Measurements from ENCODE around the gene SP1. TPM values are rescaled to one million over a fixed set of nuclear protein-coding genes. Genes with fewer than 3 reads are reported as not detected.
"Not testable (repeated sequence)": the region's sequence is repeated elsewhere in the genome, so short reads cannot be mapped to it uniquely, and the experiment has no call there.

Gene SP1
- polyA plus RNA-seq, 1 donor from 2014 or later, result 7.3 TPM

DNA sequence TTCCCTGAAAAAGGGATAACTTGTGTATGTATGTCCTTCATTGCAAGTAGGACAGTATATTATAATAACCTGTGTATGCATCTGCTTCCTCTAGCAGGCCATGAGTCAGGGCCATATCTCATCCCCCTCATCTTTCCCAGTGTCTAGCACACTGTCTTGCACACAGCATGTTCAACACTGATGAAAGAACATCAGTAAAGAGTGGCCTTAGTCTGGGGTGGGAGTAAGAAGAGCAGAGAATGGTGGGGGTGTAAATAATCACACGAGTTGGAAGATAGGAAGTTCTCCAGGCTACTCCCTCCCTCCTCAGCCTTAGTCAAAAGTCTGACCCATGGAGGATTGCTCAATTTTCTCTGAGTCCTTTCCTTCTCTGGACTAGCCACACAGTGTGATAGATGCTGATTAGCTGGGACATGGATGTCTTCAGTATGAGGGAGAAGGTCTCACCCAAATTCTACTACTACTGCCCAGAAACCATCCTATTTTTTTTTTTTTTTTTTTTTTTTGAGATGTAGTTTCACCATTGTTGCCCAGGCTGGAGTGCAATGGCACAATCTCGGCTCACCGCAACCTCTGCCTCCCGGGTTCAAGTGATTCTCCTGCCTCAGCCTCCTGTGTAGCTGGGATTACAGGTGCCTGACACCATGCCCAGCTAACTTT, 14.6 kb upstream of the SP1 start:
- Histone ChIP-seq H3F3A (ENCODE audit: insufficient read depth, low read length, poor library complexity, severe bottlenecking) (no peaks in the 10 kb centered on the region), H3K4me3 (ENCODE audit: low read length) (no peak overlapping the region), H3K4me2 (ENCODE audit: low read length) (no peak overlapping the region), H3K79me2 (replicated peaks; ENCODE audit: insufficient read depth, low read length) (no peaks in the 10 kb centered on the region), H3K27me3 (ENCODE audit: insufficient read depth, low read depth, low read length) (no peaks in the 10 kb centered on the region), H4K20me1 (ENCODE audit: insufficient read depth) (no peaks in the 10 kb centered on the region), H3K36me3 (ENCODE audit: insufficient read depth, low read length) (no peaks in the 10 kb centered on the region), H3K27ac (ENCODE audit: low read length) (no peak overlapping the region), H3K9me3 (ENCODE audit: low read length) (no peaks in the 10 kb centered on the region), H3K9me2 (ENCODE audit: insufficient read depth, low read length) (no peaks in the 10 kb centered on the region), H3K9ac (ENCODE audit: low read length) (no peak overlapping the region), H2AFZ (ENCODE audit: low read depth, low read length) (no peak overlapping the region)
- TF ChIP-seq EZH2 (IDR thresholded peaks at IDR 0.05; ENCODE audit: borderline replicate concordance, insufficient read depth, low read length, poor library complexity, severe bottlenecking) (no peak), TAF1 (IDR thresholded peaks at IDR 0.05; ENCODE audit: low read depth) (no peak)
- TF ChIP-seq, protein P1, sequence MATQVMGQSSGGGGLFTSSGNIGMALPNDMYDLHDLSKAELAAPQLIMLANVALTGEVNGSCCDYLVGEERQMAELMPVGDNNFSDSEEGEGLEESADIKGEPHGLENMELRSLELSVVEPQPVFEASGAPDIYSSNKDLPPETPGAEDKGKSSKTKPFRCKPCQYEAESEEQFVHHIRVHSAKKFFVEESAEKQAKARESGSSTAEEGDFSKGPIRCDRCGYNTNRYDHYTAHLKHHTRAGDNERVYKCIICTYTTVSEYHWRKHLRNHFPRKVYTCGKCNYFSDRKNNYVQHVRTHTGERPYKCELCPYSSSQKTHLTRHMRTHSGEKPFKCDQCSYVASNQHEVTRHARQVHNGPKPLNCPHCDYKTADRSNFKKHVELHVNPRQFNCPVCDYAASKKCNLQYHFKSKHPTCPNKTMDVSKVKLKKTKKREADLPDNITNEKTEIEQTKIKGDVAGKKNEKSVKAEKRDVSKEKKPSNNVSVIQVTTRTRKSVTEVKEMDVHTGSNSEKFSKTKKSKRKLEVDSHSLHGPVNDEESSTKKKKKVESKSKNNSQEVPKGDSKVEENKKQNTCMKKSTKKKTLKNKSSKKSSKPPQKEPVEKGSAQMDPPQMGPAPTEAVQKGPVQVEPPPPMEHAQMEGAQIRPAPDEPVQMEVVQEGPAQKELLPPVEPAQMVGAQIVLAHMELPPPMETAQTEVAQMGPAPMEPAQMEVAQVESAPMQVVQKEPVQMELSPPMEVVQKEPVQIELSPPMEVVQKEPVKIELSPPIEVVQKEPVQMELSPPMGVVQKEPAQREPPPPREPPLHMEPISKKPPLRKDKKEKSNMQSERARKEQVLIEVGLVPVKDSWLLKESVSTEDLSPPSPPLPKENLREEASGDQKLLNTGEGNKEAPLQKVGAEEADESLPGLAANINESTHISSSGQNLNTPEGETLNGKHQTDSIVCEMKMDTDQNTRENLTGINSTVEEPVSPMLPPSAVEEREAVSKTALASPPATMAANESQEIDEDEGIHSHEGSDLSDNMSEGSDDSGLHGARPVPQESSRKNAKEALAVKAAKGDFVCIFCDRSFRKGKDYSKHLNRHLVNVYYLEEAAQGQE (IDR thresholded peaks at IDR 0.05; ENCODE audit: borderline replicate concordance), result no peak
- TF ChIP-seq, protein P2, sequence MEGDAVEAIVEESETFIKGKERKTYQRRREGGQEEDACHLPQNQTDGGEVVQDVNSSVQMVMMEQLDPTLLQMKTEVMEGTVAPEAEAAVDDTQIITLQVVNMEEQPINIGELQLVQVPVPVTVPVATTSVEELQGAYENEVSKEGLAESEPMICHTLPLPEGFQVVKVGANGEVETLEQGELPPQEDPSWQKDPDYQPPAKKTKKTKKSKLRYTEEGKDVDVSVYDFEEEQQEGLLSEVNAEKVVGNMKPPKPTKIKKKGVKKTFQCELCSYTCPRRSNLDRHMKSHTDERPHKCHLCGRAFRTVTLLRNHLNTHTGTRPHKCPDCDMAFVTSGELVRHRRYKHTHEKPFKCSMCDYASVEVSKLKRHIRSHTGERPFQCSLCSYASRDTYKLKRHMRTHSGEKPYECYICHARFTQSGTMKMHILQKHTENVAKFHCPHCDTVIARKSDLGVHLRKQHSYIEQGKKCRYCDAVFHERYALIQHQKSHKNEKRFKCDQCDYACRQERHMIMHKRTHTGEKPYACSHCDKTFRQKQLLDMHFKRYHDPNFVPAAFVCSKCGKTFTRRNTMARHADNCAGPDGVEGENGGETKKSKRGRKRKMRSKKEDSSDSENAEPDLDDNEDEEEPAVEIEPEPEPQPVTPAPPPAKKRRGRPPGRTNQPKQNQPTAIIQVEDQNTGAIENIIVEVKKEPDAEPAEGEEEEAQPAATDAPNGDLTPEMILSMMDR (IDR thresholded peaks at IDR 0.05; ENCODE audit: poor library complexity, severe bottlenecking), result no peak

- H3K9me3 ChIP-seq (ENCODE audit: low read length); H3K4me3 ChIP-seq (ENCODE audit: low read length); H3F3A ChIP-seq (ENCODE audit: insufficient read depth, low read length, poor library complexity, severe bottlenecking); H3K79me2 ChIP-seq (replicated peaks; ENCODE audit: insufficient read depth, low read length); H2AFZ ChIP-seq (ENCODE audit: low read depth, low read length); H3K9ac ChIP-seq (ENCODE audit: low read length); H3K4me2 ChIP-seq (ENCODE audit: low read length); H3K27me3 ChIP-seq (ENCODE audit: insufficient read depth, low read depth, low read length); H3K9me2 ChIP-seq (ENCODE audit: insufficient read depth, low read length); H3K27ac ChIP-seq (ENCODE audit: low read length); H4K20me1 ChIP-seq (ENCODE audit: insufficient read depth); H3K36me3 ChIP-seq (ENCODE audit: insufficient read depth, low read length): not testable (repeated sequence)
These were observed 6.3 kb upstream of the SP1 start for GRCh38 chr12:53373554-53374133.

DNA sequence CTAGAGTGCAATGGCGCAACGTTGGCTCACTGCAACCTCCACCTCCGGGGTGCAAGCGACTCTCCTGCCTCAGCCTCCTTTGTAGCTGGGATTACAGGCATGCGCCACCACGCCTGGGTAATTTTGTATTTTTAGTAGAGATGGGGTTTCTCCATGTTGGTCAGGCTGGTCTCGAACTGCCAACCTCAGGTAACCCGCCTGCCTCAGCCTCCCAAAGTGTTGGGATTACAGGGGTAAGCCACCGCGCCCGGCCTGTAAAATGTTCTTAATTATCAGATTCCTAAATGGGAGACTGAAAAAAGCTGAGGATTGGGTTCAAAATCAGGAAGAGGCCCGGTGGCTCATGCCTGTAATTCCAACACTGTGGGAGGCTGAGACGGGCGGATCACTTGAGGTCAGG, 5.7 kb upstream of the SP1 start:
- H4K20me1 ChIP-seq (ENCODE audit: insufficient read depth); H3K36me3 ChIP-seq (ENCODE audit: insufficient read depth, low read length); H3K9ac ChIP-seq (ENCODE audit: low read length); H3F3A ChIP-seq (ENCODE audit: insufficient read depth, low read length, poor library complexity, severe bottlenecking); H3K79me2 ChIP-seq (replicated peaks; ENCODE audit: insufficient read depth, low read length); H2AFZ ChIP-seq (ENCODE audit: low read depth, low read length); H3K4me3 ChIP-seq (ENCODE audit: low read length); H3K27me3 ChIP-seq (ENCODE audit: insufficient read depth, low read depth, low read length); H3K4me2 ChIP-seq (ENCODE audit: low read length); H3K9me3 ChIP-seq (ENCODE audit: low read length); H3K27ac ChIP-seq (ENCODE audit: low read length); H3K9me2 ChIP-seq (ENCODE audit: insufficient read depth, low read length): not testable (repeated sequence)

Data from neural cell (in vitro differentiated cells).